ENCODE measurements around the gene ANTXR1.

The ANTXR1 gene

GRCh38 chr2:69060938-69061501 lies 48.0 kb downstream of the ANTXR1 start:
- TF ChIP-seq ZNF274 (IDR thresholded peaks at IDR 0.05; ENCODE audit: low read depth, low read length), result no peak
- H3K4me3 ChIP-seq (ENCODE audit: low read length), result no peak overlapping the region

- TF ChIP-seq ZNF274 (IDR thresholded peaks at IDR 0.05; ENCODE audit: low read depth, low read length), result no peak
- no peak overlapping the region for H3K4me3 ChIP-seq (ENCODE audit: low read length)
These were observed 48.5 kb downstream of the ANTXR1 start for GRCh38 chr2:69061525-69061924.

- no peak for TF ChIP-seq ZNF274 (IDR thresholded peaks at IDR 0.05; ENCODE audit: low read depth, low read length)
- no peak overlapping the region for H3K4me3 ChIP-seq (ENCODE audit: low read length)
These were observed 49.5 kb downstream of the ANTXR1 start for GRCh38 chr2:69062307-69062962.

GRCh38 chr2:69065735-69066336 lies 52.9 kb downstream of the ANTXR1 start:
- no peak for TF ChIP-seq ZNF274 (IDR thresholded peaks at IDR 0.05; ENCODE audit: low read depth, low read length)
- H3K4me3 ChIP-seq (ENCODE audit: low read length), result no peak overlapping the region

- no peak for TF ChIP-seq ZNF274 (IDR thresholded peaks at IDR 0.05; ENCODE audit: low read depth, low read length)
- no peak overlapping the region for H3K4me3 ChIP-seq (ENCODE audit: low read length)
These were observed 54.1 kb downstream of the ANTXR1 start for GRCh38 chr2:69067026-69067630.

- no peak overlapping the region for H3K4me3 ChIP-seq (ENCODE audit: low read length)
- TF ChIP-seq ZNF274 (IDR thresholded peaks at IDR 0.05; ENCODE audit: low read depth, low read length), result no peak
These were observed 54.9 kb downstream of the ANTXR1 start for GRCh38 chr2:69067866-69068265.

- TF ChIP-seq ZNF274 (IDR thresholded peaks at IDR 0.05; ENCODE audit: low read depth, low read length), result no peak
- no peak overlapping the region for H3K4me3 ChIP-seq (ENCODE audit: low read length)
These were observed 58.0 kb downstream of the ANTXR1 start for GRCh38 chr2:69070969-69071368.

- H3K4me3 ChIP-seq (ENCODE audit: low read length), result no peak overlapping the region
- TF ChIP-seq ZNF274 (IDR thresholded peaks at IDR 0.05; ENCODE audit: low read depth, low read length), result no peak
These were observed 61.1 kb downstream of the ANTXR1 start for GRCh38 chr2:69073928-69074570.

GRCh38 chr2:69074918-69075317 lies 61.9 kb downstream of the ANTXR1 start:
- TF ChIP-seq ZNF274 (IDR thresholded peaks at IDR 0.05; ENCODE audit: low read depth, low read length), result no peak
- H3K4me3 ChIP-seq (ENCODE audit: low read length), result no peak overlapping the region

- no peak for TF ChIP-seq ZNF274 (IDR thresholded peaks at IDR 0.05; ENCODE audit: low read depth, low read length)
- H3K4me3 ChIP-seq (ENCODE audit: low read length), result no peak overlapping the region
These were observed 62.5 kb downstream of the ANTXR1 start for GRCh38 chr2:69075486-69075885.

GRCh38 chr2:69076601-69077000 lies 63.6 kb downstream of the ANTXR1 start:
- TF ChIP-seq ZNF274 (IDR thresholded peaks at IDR 0.05; ENCODE audit: low read depth, low read length), result no peak
- no peak overlapping the region for H3K4me3 ChIP-seq (ENCODE audit: low read length)

GRCh38 chr2:69077252-69077950 lies 64.4 kb downstream of the ANTXR1 start:
- no peak overlapping the region for H3K4me3 ChIP-seq (ENCODE audit: low read length)
- no peak for TF ChIP-seq ZNF274 (IDR thresholded peaks at IDR 0.05; ENCODE audit: low read depth, low read length)

GRCh38 chr2:69080071-69080470 lies 67.1 kb downstream of the ANTXR1 start:
- no peak overlapping the region for H3K4me3 ChIP-seq (ENCODE audit: low read length)
- TF ChIP-seq ZNF274 (IDR thresholded peaks at IDR 0.05; ENCODE audit: low read depth, low read length), result no peak

- no peak overlapping the region for H3K4me3 ChIP-seq (ENCODE audit: low read length)
- no peak for TF ChIP-seq ZNF274 (IDR thresholded peaks at IDR 0.05; ENCODE audit: low read depth, low read length)
These were observed 68.1 kb downstream of the ANTXR1 start for GRCh38 chr2:69081001-69081580.
